ENCODE results near the gene SLC9A7.

Gene SLC9A7

GRCh38 chrX:46744009-46744408 lies 14.9 kb downstream of the SLC9A7 start:
- TF ChIP-seq SIN3A (IDR thresholded peaks at IDR 0.05; ENCODE audit: borderline replicate concordance, insufficient read depth, low read length), result no peak
- no peak for TF ChIP-seq TAF1 (IDR thresholded peaks at IDR 0.05; ENCODE audit: borderline replicate concordance, insufficient read depth, low read length)
- TF ChIP-seq, protein P1, sequence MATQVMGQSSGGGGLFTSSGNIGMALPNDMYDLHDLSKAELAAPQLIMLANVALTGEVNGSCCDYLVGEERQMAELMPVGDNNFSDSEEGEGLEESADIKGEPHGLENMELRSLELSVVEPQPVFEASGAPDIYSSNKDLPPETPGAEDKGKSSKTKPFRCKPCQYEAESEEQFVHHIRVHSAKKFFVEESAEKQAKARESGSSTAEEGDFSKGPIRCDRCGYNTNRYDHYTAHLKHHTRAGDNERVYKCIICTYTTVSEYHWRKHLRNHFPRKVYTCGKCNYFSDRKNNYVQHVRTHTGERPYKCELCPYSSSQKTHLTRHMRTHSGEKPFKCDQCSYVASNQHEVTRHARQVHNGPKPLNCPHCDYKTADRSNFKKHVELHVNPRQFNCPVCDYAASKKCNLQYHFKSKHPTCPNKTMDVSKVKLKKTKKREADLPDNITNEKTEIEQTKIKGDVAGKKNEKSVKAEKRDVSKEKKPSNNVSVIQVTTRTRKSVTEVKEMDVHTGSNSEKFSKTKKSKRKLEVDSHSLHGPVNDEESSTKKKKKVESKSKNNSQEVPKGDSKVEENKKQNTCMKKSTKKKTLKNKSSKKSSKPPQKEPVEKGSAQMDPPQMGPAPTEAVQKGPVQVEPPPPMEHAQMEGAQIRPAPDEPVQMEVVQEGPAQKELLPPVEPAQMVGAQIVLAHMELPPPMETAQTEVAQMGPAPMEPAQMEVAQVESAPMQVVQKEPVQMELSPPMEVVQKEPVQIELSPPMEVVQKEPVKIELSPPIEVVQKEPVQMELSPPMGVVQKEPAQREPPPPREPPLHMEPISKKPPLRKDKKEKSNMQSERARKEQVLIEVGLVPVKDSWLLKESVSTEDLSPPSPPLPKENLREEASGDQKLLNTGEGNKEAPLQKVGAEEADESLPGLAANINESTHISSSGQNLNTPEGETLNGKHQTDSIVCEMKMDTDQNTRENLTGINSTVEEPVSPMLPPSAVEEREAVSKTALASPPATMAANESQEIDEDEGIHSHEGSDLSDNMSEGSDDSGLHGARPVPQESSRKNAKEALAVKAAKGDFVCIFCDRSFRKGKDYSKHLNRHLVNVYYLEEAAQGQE (IDR thresholded peaks at IDR 0.05; ENCODE audit: insufficient read depth in 1 of 2, low read depth in 2 of 2, low read length in 2 of 2), result no peak
- no peak for TF ChIP-seq POLR2AphosphoS5 (IDR thresholded peaks at IDR 0.05; ENCODE audit: low read depth, low read length)
- TF ChIP-seq FOXP2 (optimal IDR thresholded peaks at IDR 0.05; ENCODE audit: borderline replicate concordance, extremely low read depth, extremely low read length, insufficient read depth), result no peak

- no peak for TF ChIP-seq POLR2AphosphoS5 (IDR thresholded peaks at IDR 0.05; ENCODE audit: low read depth, low read length)
- TF ChIP-seq, protein P1 (IDR thresholded peaks at IDR 0.05; ENCODE audit: insufficient read depth in 1 of 2, low read depth in 2 of 2, low read length in 2 of 2), result no peak
- TF ChIP-seq FOXP2 (optimal IDR thresholded peaks at IDR 0.05; ENCODE audit: borderline replicate concordance, extremely low read depth, extremely low read length, insufficient read depth), result no peak
- no peak for TF ChIP-seq SIN3A (IDR thresholded peaks at IDR 0.05; ENCODE audit: borderline replicate concordance, insufficient read depth, low read length)
- no peak for TF ChIP-seq TAF1 (IDR thresholded peaks at IDR 0.05; ENCODE audit: borderline replicate concordance, insufficient read depth, low read length)
These were observed 15.9 kb downstream of the SLC9A7 start for GRCh38 chrX:46743046-46743445.

DNA sequence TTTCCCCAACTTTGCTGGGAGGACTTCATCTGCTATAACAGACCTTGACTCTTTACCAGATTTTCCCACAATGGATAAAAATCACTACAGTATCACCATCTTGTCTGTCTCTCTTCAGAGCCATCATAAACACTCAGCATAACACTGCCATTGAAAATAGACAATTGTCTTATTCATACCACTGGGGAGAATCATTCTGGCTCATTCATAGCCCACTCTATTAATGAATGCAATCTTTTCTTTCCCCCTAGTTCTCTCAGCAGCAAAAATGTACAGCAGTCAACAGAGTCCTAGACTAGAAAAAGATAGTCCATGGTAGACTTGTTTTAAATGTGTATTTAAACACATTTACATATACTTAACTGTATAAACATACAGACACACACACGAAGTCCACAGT lies 19.2 kb downstream of the SLC9A7 start:
- TF ChIP-seq, protein P1 (IDR thresholded peaks at IDR 0.05; ENCODE audit: insufficient read depth in 1 of 2, low read depth in 2 of 2, low read length in 2 of 2), result no peak
- TF ChIP-seq TAF1 (IDR thresholded peaks at IDR 0.05; ENCODE audit: borderline replicate concordance, insufficient read depth, low read length) (no peak), POLR2AphosphoS5 (IDR thresholded peaks at IDR 0.05; ENCODE audit: low read depth, low read length) (no peak), SIN3A (IDR thresholded peaks at IDR 0.05; ENCODE audit: borderline replicate concordance, insufficient read depth, low read length) (no peak), FOXP2 (optimal IDR thresholded peaks at IDR 0.05; ENCODE audit: borderline replicate concordance, extremely low read depth, extremely low read length, insufficient read depth) (no peak)

DNA sequence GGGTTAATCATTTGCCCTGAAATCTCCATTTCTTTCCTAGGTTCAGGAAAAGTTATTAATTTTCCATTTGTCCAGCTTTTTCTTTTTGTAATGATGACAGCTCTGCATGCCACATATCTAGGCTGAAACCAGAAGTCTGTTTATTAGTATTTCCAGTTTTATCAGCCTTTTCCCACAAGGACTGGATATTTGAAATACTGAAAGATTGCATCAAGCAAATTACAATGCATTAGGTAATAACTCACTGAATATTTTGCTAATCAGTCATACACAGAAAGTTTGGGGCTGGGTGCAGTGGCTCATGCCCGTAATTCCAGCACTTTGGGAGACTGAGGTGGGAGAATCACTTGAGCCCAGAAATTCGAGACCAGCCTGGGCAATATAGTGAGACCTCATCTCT lies 21.5 kb downstream of the SLC9A7 start:
- TF ChIP-seq TAF1 (IDR thresholded peaks at IDR 0.05; ENCODE audit: borderline replicate concordance, insufficient read depth, low read length), result no peak
- TF ChIP-seq POLR2AphosphoS5 (IDR thresholded peaks at IDR 0.05; ENCODE audit: low read depth, low read length), result no peak
- no peak for TF ChIP-seq FOXP2 (optimal IDR thresholded peaks at IDR 0.05; ENCODE audit: borderline replicate concordance, extremely low read depth, extremely low read length, insufficient read depth)
- TF ChIP-seq SIN3A (IDR thresholded peaks at IDR 0.05; ENCODE audit: borderline replicate concordance, insufficient read depth, low read length), result no peak
- TF ChIP-seq, protein P1 (IDR thresholded peaks at IDR 0.05; ENCODE audit: insufficient read depth in 1 of 2, low read depth in 2 of 2, low read length in 2 of 2), result no peak

GRCh38 chrX:46737041-46737440 lies 21.9 kb downstream of the SLC9A7 start:
- TF ChIP-seq, protein P1 (IDR thresholded peaks at IDR 0.05; ENCODE audit: insufficient read depth in 1 of 2, low read depth in 2 of 2, low read length in 2 of 2), result no peak
- TF ChIP-seq SIN3A (IDR thresholded peaks at IDR 0.05; ENCODE audit: borderline replicate concordance, insufficient read depth, low read length) (no peak), FOXP2 (optimal IDR thresholded peaks at IDR 0.05; ENCODE audit: borderline replicate concordance, extremely low read depth, extremely low read length, insufficient read depth) (no peak), TAF1 (IDR thresholded peaks at IDR 0.05; ENCODE audit: borderline replicate concordance, insufficient read depth, low read length) (no peak), POLR2AphosphoS5 (IDR thresholded peaks at IDR 0.05; ENCODE audit: low read depth, low read length) (no peak)
